HEK293 (cell line): ENCODE data around the gene FSCN2.
A peak's percentile ranks its signal among the peaks of the same experiment; 100 is the strongest.

ENCODE experiments used
- CTCF ChIA-PET: fragments of 350-600 bp; formaldehyde crosslinking; extraction: SDS; loops from one replicate; lab custom pipeline; 2021; ENCODE audit warnings: antibody characterized with exemption; lab: Yijun Ruan, JAX
- POLR2A ChIA-PET: fragments of 300-600 bp; formaldehyde crosslinking; extraction: SDS; loops from one replicate; lab custom pipeline; 2020; ENCODE audit warnings: antibody characterized with exemption, inconsistent platforms; lab: Yijun Ruan, JAX
- H3K27ac ChIP-seq: fragments of 200-500 bp; sonication (Bioruptor generic); 2 replicates; pipeline ENCODE4 v1.5.1; 2014; ENCODE audit warnings: low read depth, low read length, control low read depth, inconsistent platforms; ENCODE audit errors: extremely low read depth
- H3K36me3 ChIP-seq, 2 experiments: fragments of 200-500 bp in 1 of 2; sonication (Bioruptor generic) in 1 of 2; 1 replicate in 1 of 2; 2 replicates in 1 of 2; pipeline ENCODE4 v1.5.1; 2014 to 2017; ENCODE audit warnings: inconsistent platforms in 2 of 2, low read length in 2 of 2; ENCODE audit not compliant: control insufficient read depth in 2 of 2, insufficient read depth in 1 of 2
- H3K4me1 ChIP-seq: fragments of 200-500 bp; sonication (Bioruptor generic); 2 replicates; pipeline ENCODE4 v1.5.1; 2014; ENCODE audit warnings: mild to moderate bottlenecking, low read length, inconsistent platforms; ENCODE audit not compliant: control insufficient read depth, insufficient read depth
- H3K4me3 ChIP-seq: 2 replicates; pipeline ENCODE4 v1.5.1; 2011; ENCODE audit warnings: low read depth, mild to moderate bottlenecking, control low read depth, low read length, moderate library complexity
- H3K9me3 ChIP-seq: fragments of 200-500 bp; sonication (Bioruptor generic); 2 replicates; pipeline ENCODE4 v1.5.1; 2014; ENCODE audit warnings: low read depth, low read length, inconsistent platforms; ENCODE audit not compliant: control insufficient read depth, insufficient read depth
- GFI1B ChIP-seq: fragments of 450-650 bp; formaldehyde crosslinking; IDR thresholded peaks from 2 replicates; pipeline ENCODE4 v1.5.1; 2016; ENCODE audit warnings: missing biosample characterization, missing genetic modification characterization
- KLF8 ChIP-seq: fragments of 450-650 bp; formaldehyde crosslinking; IDR thresholded peaks from 2 replicates; pipeline ENCODE4 v1.5.1; 2016; ENCODE audit warnings: missing biosample characterization, missing genetic modification characterization
- PRDM4 ChIP-seq: fragments of 450-650 bp; formaldehyde crosslinking; IDR thresholded peaks from 2 replicates; pipeline ENCODE4 v1.5.1; 2017; ENCODE audit warnings: missing biosample characterization, missing genetic modification characterization
- SALL2 ChIP-seq: fragments of 450-650 bp; formaldehyde crosslinking; IDR thresholded peaks from 2 replicates; pipeline ENCODE4 v1.5.0; 2017; ENCODE audit warnings: missing biosample characterization, mild to moderate bottlenecking, missing genetic modification characterization, borderline replicate concordance
- TRIM28 ChIP-seq: IDR thresholded peaks from 2 replicates; pipeline ENCODE4 v1.6.1; 2011; ENCODE audit warnings: low read length, control low read depth, borderline replicate concordance
- YY2 ChIP-seq: fragments of 450-650 bp; formaldehyde crosslinking; IDR thresholded peaks from 2 replicates; pipeline ENCODE4 v1.5.1; 2016; ENCODE audit warnings: missing biosample characterization, missing genetic modification characterization
- ZBTB21 ChIP-seq: fragments of 450-650 bp; formaldehyde crosslinking; IDR thresholded peaks from 2 replicates; pipeline ENCODE4 v1.5.1; 2017; ENCODE audit warnings: missing biosample characterization, missing genetic modification characterization
- ZBTB44 ChIP-seq: fragments of 450-650 bp; IDR thresholded peaks from 2 replicates; pipeline ENCODE4 v1.5.1; 2018; ENCODE audit warnings: missing biosample characterization, mild to moderate bottlenecking, missing genetic modification characterization
- ZFHX2 ChIP-seq: fragments of 450-650 bp; formaldehyde crosslinking; conservative IDR thresholded peaks from 2 replicates; pipeline ENCODE4 v1.5.1; 2016; ENCODE audit warnings: missing biosample characterization, missing genetic modification characterization
- ZFP69B ChIP-seq: fragments of 450-650 bp; formaldehyde crosslinking; IDR thresholded peaks from 2 replicates; pipeline ENCODE4 v1.5.1; 2016; ENCODE audit warnings: missing biosample characterization, missing genetic modification characterization
- ZNF132 ChIP-seq: fragments of 450-650 bp; formaldehyde crosslinking; IDR thresholded peaks from 2 replicates; pipeline ENCODE4 v1.5.1; 2017; ENCODE audit warnings: missing biosample characterization, missing genetic modification characterization, borderline replicate concordance
- ZNF16 ChIP-seq: fragments of 450-650 bp; formaldehyde crosslinking; IDR thresholded peaks from 2 replicates; pipeline ENCODE4 v1.5.1; 2016; ENCODE audit warnings: low read depth, missing biosample characterization, missing genetic modification characterization
- ZNF174 ChIP-seq: fragments of 450-650 bp; formaldehyde crosslinking; IDR thresholded peaks from 2 replicates; pipeline ENCODE4 v1.5.0; 2017; ENCODE audit warnings: missing biosample characterization, mild to moderate bottlenecking, missing genetic modification characterization
- ZNF211 ChIP-seq: fragments of 450-650 bp; formaldehyde crosslinking; IDR thresholded peaks from 2 replicates; pipeline ENCODE4 v1.5.1; 2016; ENCODE audit warnings: low read depth, missing biosample characterization, missing genetic modification characterization
- ZNF280D ChIP-seq: fragments of 450-650 bp; formaldehyde crosslinking; IDR thresholded peaks from 2 replicates; pipeline ENCODE4 v1.5.1; 2016; ENCODE audit warnings: missing biosample characterization, missing genetic modification characterization
- ZNF335 ChIP-seq: fragments of 450-650 bp; formaldehyde crosslinking; conservative IDR thresholded peaks from 2 replicates; pipeline ENCODE4 v1.5.1; 2016; ENCODE audit warnings: missing biosample characterization, missing genetic modification characterization
- ZNF362 ChIP-seq: fragments of 450-650 bp; formaldehyde crosslinking; IDR thresholded peaks from 2 replicates; pipeline ENCODE4 v1.5.1; 2016; ENCODE audit warnings: missing biosample characterization, missing genetic modification characterization
- ZNF394 ChIP-seq: fragments of 450-650 bp; formaldehyde crosslinking; IDR thresholded peaks from 2 replicates; pipeline ENCODE4 v1.5.1; 2016; ENCODE audit warnings: missing biosample characterization, missing genetic modification characterization, mild to moderate bottlenecking, moderate library complexity, borderline replicate concordance
- ZNF426 ChIP-seq: fragments of 450-650 bp; formaldehyde crosslinking; IDR thresholded peaks from 2 replicates; pipeline ENCODE4 v1.5.1; 2017; ENCODE audit warnings: missing biosample characterization, missing genetic modification characterization, mild to moderate bottlenecking, inconsistent platforms, moderate library complexity
- ZNF473 ChIP-seq: fragments of 450-650 bp; formaldehyde crosslinking; IDR thresholded peaks from 2 replicates; pipeline ENCODE4 v1.5.1; 2017; ENCODE audit warnings: missing biosample characterization, missing genetic modification characterization
- ZNF48 ChIP-seq: fragments of 450-650 bp; formaldehyde crosslinking; IDR thresholded peaks from 2 replicates; pipeline ENCODE4 v1.5.1; 2016; ENCODE audit warnings: missing biosample characterization, missing genetic modification characterization
- ZNF548 ChIP-seq: fragments of 450-650 bp; formaldehyde crosslinking; IDR thresholded peaks from 2 replicates; pipeline ENCODE4 v1.5.1; 2016; ENCODE audit warnings: missing biosample characterization, missing genetic modification characterization
- ZSCAN23 ChIP-seq: fragments of 450-650 bp; formaldehyde crosslinking; IDR thresholded peaks from 2 replicates; pipeline ENCODE4 v1.5.1; 2016; ENCODE audit warnings: missing biosample characterization, missing genetic modification characterization
- ZSCAN30 ChIP-seq: fragments of 450-650 bp; IDR thresholded peaks from 2 replicates; pipeline ENCODE4 v1.5.1; 2018; ENCODE audit warnings: missing biosample characterization, mild to moderate bottlenecking, missing genetic modification characterization, moderate library complexity

FSCN2 gene

GRCh38 chr17:81486199-81486810, 41.9 kb upstream of the FSCN2 start:
- Histone ChIP-seq H3K9me3 (no peaks in the 10 kb centered on the region), H3K36me3 (no peaks in the 10 kb centered on the region), H3K4me1 (peaks cover 11% of the 10 kb centered on the region), H3K27ac (no peak overlapping the region), H3K4me3 (no peak overlapping the region)
- POLR2A ChIA-PET, result interaction anchor here (0.6 to 1.7 kb wide), 3 partner anchors 21 to 92 kb away, joined by 4 to 12 read pairs (median 4); no protein-coding TSS in a partner anchor
- CTCF ChIA-PET, result interaction anchor here (0.7 to 1.5 kb wide), 2 partner anchors 115 to 176 kb away, joined by 3 to 8 read pairs; no protein-coding TSS in a partner anchor
- no peak for TF ChIP-seq ZFHX2 (tag by site-specific recombination)
- TF ChIP-seq ZFP69B (tag by site-specific recombination), result no peak
- no peak for TF ChIP-seq ZNF211
- no peak for TF ChIP-seq ZNF426 (tag by site-specific recombination)
- no peak for TF ChIP-seq ZNF174
- no peak for TF ChIP-seq TRIM28
- no peak for TF ChIP-seq SALL2
- no peak for TF ChIP-seq ZBTB44 (tag by site-specific recombination)
- no peak for TF ChIP-seq ZBTB21 (tag by site-specific recombination)
- no peak for TF ChIP-seq ZNF473 (tag by site-specific recombination)
- TF ChIP-seq ZNF16 (tag by site-specific recombination), result no peak
- TF ChIP-seq ZNF548 (tag by site-specific recombination), result no peak
- TF ChIP-seq GFI1B (tag by site-specific recombination), result no peak
- no peak for TF ChIP-seq ZNF48 (tag by site-specific recombination)
- TF ChIP-seq ZNF132 (tag by site-specific recombination), result no peak
- TF ChIP-seq PRDM4 (tag by site-specific recombination), result no peak
- TF ChIP-seq ZSCAN30 (tag by site-specific recombination), result no peak
- no peak for TF ChIP-seq KLF8 (tag by site-specific recombination)

GRCh38 chr17:81487089-81487486, 41.1 kb upstream of the FSCN2 start:
- TF ChIP-seq ZNF394 (tag by site-specific recombination) (peak; percentile 57; the same call in 1 of the 2 replicates), ZNF280D (no peak), ZNF335 (tag by site-specific recombination) (peak; percentile 18; the same call in 1 of the 2 replicates), ZSCAN23 (tag by site-specific recombination) (0 out of 2 replicates have a peak, but pooled peaks have one; percentile 15), ZNF362 (tag by site-specific recombination) (peak; percentile 95), YY2 (tag by site-specific recombination) (no peak)
- Histone ChIP-seq H3K4me3 (no peak overlapping the region), H3K27ac (peak overlapping the region; percentile 93; the same call in 1 of the 2 replicates), H3K36me3 (no peaks in the 10 kb centered on the region), H3K9me3 (no peaks in the 10 kb centered on the region), H3K4me1 (peaks cover 11% of the 10 kb centered on the region)
- CTCF ChIA-PET, result interaction anchor here (0.7 to 3.2 kb wide), 3 partner anchors 114 to 234 kb away, joined by 3 to 10 read pairs (median 8); no protein-coding TSS in a partner anchor
- POLR2A ChIA-PET, result interaction anchor here (1.1 to 4.1 kb wide), 8 partner anchors 11 to 93 kb away, joined by 3 to 27 read pairs (median 6); partner anchors contain the start of genes ACTG1 and BAHCC1
